GM18868 (cell line): Measurements from ENCODE around the gene ADAD1.

Experiments used
- ATAC-seq: cut with Tn5 transposase; IDR thresholded peaks from one replicate; pipeline ENCODE4 v1.9.1; 2021; ENCODE audit warnings: mild to moderate bottlenecking, moderate library complexity; ENCODE audit not compliant: unreplicated experiment

ADAD1 gene

DNA sequence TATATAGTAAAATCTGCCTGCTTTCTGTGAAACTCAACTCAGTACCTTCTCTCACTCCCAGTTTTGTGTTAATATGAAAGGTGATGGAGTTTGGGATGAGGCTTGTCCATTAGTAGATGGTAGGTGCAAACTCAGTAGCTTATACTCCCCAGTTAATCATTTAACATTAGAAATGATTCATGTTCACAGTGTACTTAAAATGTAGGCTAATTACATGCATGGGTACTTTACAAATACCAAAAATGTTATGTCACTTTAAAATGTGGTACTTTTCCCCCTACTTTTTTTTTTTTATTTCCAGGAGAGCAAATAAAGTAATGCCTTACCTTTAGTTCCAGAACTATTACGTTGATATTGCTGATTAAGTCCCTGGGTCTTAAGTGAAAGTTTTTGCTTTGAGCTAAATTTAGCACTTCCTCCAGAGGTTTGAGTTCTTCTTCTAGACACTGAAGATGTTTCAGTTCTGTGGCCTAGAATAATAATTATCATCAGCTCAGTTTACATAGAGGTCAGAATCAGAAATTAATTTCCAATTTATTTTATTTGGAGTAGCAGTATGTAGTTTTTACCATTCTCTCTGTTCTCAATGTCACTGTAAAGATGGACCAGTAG is 74.7 kb downstream of the ADAD1 start:
- ATAC-seq = no peak

DNA sequence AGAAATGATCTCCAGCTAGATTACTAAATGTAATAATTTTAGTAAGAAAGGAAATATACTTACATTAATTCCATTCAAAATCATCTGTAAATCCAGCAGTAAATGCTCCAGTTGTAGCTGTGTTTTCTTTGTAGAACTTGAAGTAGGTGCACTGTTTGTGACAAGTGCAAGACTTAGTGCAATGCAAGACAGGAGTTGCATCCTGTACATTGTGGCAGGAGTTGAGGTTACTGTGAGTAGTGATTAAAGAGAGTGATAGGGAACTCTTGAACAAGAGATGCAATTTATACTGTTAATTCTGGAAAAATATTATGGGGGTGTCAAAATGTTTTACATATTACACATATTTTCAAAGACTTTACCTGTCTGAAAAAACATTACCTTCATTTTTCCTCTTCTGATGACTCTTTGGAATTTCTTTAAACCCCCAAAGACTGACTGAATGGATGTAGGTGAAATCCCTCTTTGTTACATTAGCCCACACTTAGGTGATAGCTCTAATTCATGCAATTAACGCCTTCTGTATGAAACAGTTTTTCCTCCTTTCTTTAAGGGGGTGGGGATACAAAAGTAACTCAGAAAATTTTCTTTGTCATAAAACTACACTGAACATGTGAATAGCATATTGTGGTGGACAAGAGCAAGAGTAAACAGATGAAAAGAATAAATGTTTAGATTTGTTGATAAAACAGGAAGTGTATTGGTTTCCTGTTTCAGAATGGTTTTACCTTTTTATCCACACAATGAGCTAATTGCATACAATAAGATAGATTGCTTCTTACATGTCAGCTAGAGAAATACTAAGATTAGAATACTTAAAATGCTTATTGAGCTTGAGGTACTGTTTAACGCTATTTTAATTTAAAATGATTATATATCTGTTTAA is 77.7 kb downstream of the ADAD1 start, which contains the start of gene IL2:
Gene IL2 (minus strand): TSS at position 495 of the 886 bp plus-strand sequence. CDS start 285 bp downstream, at position 210.
- no peak for ATAC-seq

GRCh38 chr4:122458625-122459024 is 79.8 kb downstream of the ADAD1 start:
- ATAC-seq = peak; percentile 97

DNA sequence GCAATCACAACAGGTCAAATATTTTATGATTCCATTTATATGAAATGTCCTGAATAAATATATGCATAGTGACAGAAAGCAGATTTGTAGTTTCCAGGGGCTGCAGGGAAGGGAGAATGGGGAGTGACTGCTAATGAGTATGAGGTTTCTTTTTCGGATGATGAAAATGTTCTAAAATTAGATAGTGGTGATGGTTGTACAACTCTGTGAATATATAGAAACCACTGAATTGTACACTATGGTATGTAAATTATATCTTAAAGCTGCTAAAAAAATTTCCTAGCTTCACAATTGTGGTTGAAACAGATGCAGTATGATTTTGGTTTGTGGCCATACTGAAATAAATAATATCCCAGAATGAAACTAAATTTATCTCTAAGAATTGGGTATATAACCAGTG is 90.6 kb downstream of the ADAD1 start:
- no peak for ATAC-seq

DNA sequence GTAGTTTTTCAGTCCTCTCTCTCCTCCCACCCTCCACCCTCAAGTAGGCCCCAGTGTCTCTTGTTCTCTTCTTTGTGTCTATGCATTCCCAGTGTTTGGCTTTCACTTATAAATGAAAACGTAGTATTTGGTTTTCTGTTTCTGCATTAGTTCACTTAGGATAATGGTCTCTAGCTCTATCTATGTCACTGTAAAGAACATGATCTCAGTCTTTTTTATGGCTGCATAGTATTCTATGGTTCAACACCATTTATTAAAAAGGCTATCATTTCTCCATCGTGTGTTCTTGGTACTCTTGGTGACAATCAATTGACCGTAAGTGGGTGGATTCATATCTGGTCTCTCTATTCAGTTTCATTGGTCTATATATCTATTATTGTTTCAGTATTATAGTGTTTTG is 96.4 kb downstream of the ADAD1 start:
- ATAC-seq = no peak

DNA sequence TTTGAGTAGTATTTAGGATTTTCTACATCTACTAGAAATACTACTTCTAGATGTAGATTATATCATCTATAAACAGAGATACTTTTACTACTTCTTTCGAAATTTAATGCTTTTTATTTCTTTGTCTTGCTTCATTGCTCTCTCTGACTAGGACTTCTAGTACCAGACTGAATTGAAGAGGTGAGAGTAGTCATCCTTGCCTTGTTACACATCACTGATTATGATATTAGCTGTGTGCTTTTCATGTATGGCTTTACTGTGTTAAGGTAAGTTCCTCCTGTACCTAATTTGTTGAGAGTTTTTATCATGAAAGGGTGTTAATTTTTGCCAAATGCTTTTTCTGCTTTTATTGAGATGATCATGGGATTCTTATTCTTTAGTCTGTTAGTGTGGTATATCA is 97.3 kb downstream of the ADAD1 start:
- ATAC-seq = no peak

- no peak for ATAC-seq
Measured at GRCh38 chr4:122476745-122477144, 97.9 kb downstream of the ADAD1 start.
